GM12864 (cell line): Measurements from ENCODE around the gene ARHGEF3.
A peak's percentile ranks its signal among the peaks of the same experiment; 100 is the strongest.

Experiments
- DNase-seq: peaks from one replicate; pipeline ENCODE4 v3.0.0-alpha.2; 2011; ENCODE audit warnings: low read depth
- H3K4me3 ChIP-seq: 2 replicates; pipeline ENCODE4 v1.5.1; 2011; ENCODE audit warnings: mild to moderate bottlenecking, low read depth, low read length, control low read depth
- CTCF ChIP-seq: IDR thresholded peaks from 2 replicates; pipeline ENCODE4 v1.5.1; 2011; ENCODE audit warnings: low read depth, mild to moderate bottlenecking, moderate library complexity, low read length, control low read depth, inconsistent platforms; ENCODE audit errors: missing control alignments

The ARHGEF3 gene

DNA sequence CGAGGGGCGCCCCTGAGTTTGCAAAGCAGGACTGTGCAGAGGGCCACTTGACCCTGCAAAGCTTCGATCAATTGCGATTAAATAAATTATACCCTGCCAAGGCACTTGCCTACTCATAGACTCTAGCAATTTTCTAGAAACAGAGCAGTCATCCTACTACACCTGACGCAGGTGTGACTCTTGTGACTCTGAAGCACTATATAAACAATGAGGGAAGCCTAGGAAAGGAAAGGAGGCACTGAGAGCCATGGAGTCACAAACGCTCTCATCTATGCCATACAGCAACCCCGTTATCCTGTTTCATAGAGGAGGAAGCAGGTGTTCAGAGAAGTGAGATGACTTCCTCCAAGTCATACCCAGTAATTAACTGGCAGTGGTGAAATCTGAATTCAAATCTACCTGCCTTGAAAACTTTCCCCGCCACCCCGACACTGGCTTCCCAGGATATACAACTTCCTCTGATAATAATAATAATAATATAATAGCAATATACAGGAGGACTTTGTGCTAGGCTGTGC is 14.4 kb downstream of the ARHGEF3 start:
- no peak for TF ChIP-seq CTCF
- no peak for DNase-seq

DNA sequence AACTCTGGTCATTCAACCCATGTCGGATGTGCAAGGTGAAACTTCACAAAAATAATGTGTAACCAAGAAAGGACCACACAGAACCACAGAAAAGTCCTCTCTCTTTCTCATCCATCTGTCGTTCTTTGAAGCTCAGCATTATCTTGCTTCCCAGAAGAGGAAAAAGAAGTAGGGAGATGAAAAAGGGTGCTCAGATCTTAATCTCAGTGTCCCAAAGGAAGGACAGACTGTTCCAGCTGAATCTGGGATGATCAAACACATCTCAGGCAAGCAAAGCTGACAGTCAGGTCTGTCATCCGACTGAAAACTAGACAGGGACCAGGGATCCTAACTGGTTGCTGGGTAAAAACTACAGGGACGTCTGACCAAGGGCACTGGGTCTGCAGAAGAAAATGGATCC is 16.2 kb downstream of the ARHGEF3 start:
- no peak overlapping the region for H3K4me3 ChIP-seq
- no peak for TF ChIP-seq CTCF
- DNase-seq = no peak

More for the DNA sequence above, 14.4 kb downstream of the ARHGEF3 start:
- H3K4me3 ChIP-seq = no peak overlapping the region

DNA sequence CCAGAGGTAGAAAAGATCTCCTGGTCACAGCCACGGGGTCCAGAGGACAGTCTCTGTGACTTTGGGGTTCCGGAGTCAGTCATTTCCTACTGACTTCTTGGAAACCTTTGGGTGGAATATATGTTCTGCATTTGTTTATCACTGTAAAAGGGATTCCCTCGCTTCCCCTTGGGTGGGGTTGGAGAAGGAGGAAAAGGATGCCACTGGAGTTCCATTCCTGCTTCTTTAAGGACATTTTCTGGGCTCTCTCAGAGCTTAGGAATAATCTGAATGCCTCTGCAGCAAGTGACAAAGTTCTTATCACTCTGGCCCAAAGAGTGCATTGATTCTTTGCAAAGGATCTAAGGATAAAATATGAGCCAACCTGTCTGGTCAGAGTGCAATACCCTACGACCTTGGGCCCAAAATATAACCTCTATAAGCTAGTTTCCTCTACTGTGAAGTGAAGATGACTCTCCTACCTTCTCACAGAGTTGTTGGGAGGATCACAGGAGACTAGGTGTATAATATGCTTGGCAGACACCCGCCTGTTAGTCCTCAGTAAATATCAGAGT is 17.2 kb downstream of the ARHGEF3 start:
- TF ChIP-seq CTCF = no peak
- no peak overlapping the region for H3K4me3 ChIP-seq
- no peak for DNase-seq

- DNase-seq = peak; percentile 92
- peak overlapping the region; percentile 2; the same call in 1 of the 2 replicates for H3K4me3 ChIP-seq
- TF ChIP-seq CTCF = no peak
Observed at GRCh38 chr3:56783644-56784447, 17.9 kb downstream of the ARHGEF3 start.

- no peak for TF ChIP-seq CTCF
- no peak for DNase-seq
- no peak overlapping the region for H3K4me3 ChIP-seq
Observed at GRCh38 chr3:56782906-56783305, 18.8 kb downstream of the ARHGEF3 start.

GRCh38 chr3:56782215-56782614 is 19.5 kb downstream of the ARHGEF3 start:
- H3K4me3 ChIP-seq = no peak overlapping the region
- no peak for TF ChIP-seq CTCF
- no peak for DNase-seq

DNA sequence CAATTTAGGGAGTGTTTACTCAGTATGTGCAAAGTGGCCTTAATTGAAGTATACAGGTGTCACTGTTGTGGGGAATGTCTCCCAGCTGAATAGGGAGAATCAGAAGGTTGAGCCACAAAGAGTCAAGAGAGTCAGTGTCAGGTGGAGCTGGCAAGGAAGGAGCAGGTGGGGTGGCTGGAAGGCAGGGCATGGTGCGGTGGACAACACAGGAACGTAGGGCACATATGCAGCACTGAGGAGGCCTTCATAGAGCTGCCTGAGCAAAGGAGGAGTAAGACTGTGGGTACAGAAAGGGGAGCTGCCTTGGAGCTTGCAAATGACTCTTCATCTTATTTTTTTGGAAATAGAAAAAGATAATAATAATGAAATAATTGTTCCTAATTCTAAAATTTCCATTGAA is 20.0 kb downstream of the ARHGEF3 start:
- TF ChIP-seq CTCF = no peak
- no peak for DNase-seq

More for the DNA sequence above, 20.0 kb downstream of the ARHGEF3 start:
- no peak overlapping the region for H3K4me3 ChIP-seq
